ENCODE results near the gene DNAJC5G.
"Not testable (repeated sequence)": the region's sequence is repeated elsewhere in the genome, so short reads cannot be mapped to it uniquely, and the experiment has no call there.

Gene DNAJC5G

GRCh38 chr2:27255660-27256059 lies 19.6 kb upstream of the DNAJC5G start:
- DNase-seq: no peak

- DNase-seq: no peak
Observed at GRCh38 chr2:27256855-27257454, 18.3 kb upstream of the DNAJC5G start.

GRCh38 chr2:27258051-27258450 lies 17.2 kb upstream of the DNAJC5G start:
- DNase-seq: no peak

GRCh38 chr2:27261241-27261925 lies 13.8 kb upstream of the DNAJC5G start:
- no peak for DNase-seq

- DNase-seq: no peak
Observed at GRCh38 chr2:27261926-27262298, 13.3 kb upstream of the DNAJC5G start.

GRCh38 chr2:27262379-27263286 lies 12.6 kb upstream of the DNAJC5G start, which contains the start of gene SLC30A3:
Gene SLC30A3 (minus strand): TSS chr2:27263047. CDS start chr2:27262906, 141 bp downstream.
- peak; percentile 87 for DNase-seq

- DNase-seq: no peak
Observed at GRCh38 chr2:27263287-27264252, 11.7 kb upstream of the DNAJC5G start.

GRCh38 chr2:27264253-27264752 lies 10.9 kb upstream of the DNAJC5G start:
- DNase-seq: peak; percentile 15

- DNase-seq: peak; percentile 69
Observed at GRCh38 chr2:27264753-27265535, 10.3 kb upstream of the DNAJC5G start.

- no peak for DNase-seq
Observed at GRCh38 chr2:27265536-27265870, 9.7 kb upstream of the DNAJC5G start.

GRCh38 chr2:27268296-27268695 lies 6.9 kb upstream of the DNAJC5G start:
- not testable (repeated sequence) for DNase-seq

- no peak for DNase-seq
Observed at GRCh38 chr2:27270131-27270530, 5.1 kb upstream of the DNAJC5G start.

- no peak for DNase-seq
Observed at GRCh38 chr2:27270670-27271069, 4.6 kb upstream of the DNAJC5G start.

GRCh38 chr2:27271631-27272340 lies 3.4 kb upstream of the DNAJC5G start:
- no peak for DNase-seq

GRCh38 chr2:27272537-27273522 lies 2.4 kb upstream of the DNAJC5G start:
- not testable (repeated sequence) for DNase-seq

- no peak for DNase-seq
Observed at GRCh38 chr2:27278010-27278409, 2.8 kb downstream of the DNAJC5G start.

GRCh38 chr2:27280826-27281225 lies 5.6 kb downstream of the DNAJC5G start:
- no peak for DNase-seq

GRCh38 chr2:27281442-27281841 lies 6.2 kb downstream of the DNAJC5G start:
- DNase-seq: no peak

GRCh38 chr2:27281855-27282559 lies 6.8 kb downstream of the DNAJC5G start, which contains the start of gene TRIM54:
Gene TRIM54 (plus strand): TSS chr2:27282429. CDS start chr2:27282732, 303 bp downstream.
- no peak for DNase-seq

All from CD4-positive, alpha-beta T cell treated with Interleukin-6 for 4 hours (primary cell).